Body of pancreas (tissue), 4 donors: ENCODE results near the gene RITA1.

Source experiments
- POLR2A ChIP-seq, 3 donors: fragments of 450-650 bp; IDR thresholded peaks; one replicate each; pipeline ENCODE4 v1.6.1; 2016; ENCODE audit warnings: antibody characterized with exemption in 3 of 3, mild to moderate bottlenecking in 2 of 3
- TF ChIP-seq, protein P1 (sequence below), 7 experiments: fragments of 450-650 bp in 4 of 7; fragments of 200-600 bp in 3 of 7; sonication (generic) in 3 of 7; IDR thresholded peaks; one replicate each; pipeline ENCODE4 v1.5.1; 2016 to 2019; ENCODE audit warnings: antibody characterized with exemption in 7 of 7

DNA sequence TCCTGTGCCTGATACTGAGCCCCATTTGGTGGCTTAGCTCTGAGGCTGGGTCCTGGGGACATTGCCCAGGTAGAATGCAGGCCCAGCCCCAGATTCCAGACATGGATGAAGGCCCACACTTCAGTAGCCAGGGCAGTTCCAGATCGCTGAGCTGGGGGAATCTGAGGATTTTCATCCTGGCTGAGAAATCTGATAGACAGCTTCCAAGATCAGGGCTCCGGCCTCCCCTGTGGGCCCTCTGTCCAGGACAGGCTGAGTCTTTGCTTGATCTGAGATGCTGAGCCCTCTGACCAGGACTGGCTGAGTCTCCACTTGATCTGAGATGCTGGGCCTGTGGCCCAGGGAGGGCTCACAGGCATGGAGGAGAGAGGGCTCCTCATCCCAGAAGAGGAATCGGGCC, 46.7 kb upstream of the RITA1 start:
- TF ChIP-seq, protein P1, sequence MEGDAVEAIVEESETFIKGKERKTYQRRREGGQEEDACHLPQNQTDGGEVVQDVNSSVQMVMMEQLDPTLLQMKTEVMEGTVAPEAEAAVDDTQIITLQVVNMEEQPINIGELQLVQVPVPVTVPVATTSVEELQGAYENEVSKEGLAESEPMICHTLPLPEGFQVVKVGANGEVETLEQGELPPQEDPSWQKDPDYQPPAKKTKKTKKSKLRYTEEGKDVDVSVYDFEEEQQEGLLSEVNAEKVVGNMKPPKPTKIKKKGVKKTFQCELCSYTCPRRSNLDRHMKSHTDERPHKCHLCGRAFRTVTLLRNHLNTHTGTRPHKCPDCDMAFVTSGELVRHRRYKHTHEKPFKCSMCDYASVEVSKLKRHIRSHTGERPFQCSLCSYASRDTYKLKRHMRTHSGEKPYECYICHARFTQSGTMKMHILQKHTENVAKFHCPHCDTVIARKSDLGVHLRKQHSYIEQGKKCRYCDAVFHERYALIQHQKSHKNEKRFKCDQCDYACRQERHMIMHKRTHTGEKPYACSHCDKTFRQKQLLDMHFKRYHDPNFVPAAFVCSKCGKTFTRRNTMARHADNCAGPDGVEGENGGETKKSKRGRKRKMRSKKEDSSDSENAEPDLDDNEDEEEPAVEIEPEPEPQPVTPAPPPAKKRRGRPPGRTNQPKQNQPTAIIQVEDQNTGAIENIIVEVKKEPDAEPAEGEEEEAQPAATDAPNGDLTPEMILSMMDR (IDR thresholded peaks at IDR 0.05) = no peak
- no peak for TF ChIP-seq POLR2A (IDR thresholded peaks at IDR 0.05)
